Astrocyte of the cerebellum (primary cell): ENCODE results near the gene TMEM231.

Experiments used
- DNase-seq: peaks from one replicate; pipeline ENCODE4 v3.0.0-alpha.2; 2011; ENCODE audit warnings: low read depth
- H3K4me3 ChIP-seq: 2 replicates; pipeline ENCODE4 v1.5.1; 2011; ENCODE audit warnings: mild to moderate bottlenecking, low read depth, low read length, moderate library complexity
- CTCF ChIP-seq: IDR thresholded peaks from 2 replicates; pipeline ENCODE4 v1.5.1; 2012; ENCODE audit warnings: low read length, low read depth, moderate library complexity, mild to moderate bottlenecking; ENCODE audit errors: missing control alignments
- in situ Hi-C: cut with HindIII; loops from 2 replicates; pipeline ENCODE4 v1.10.0; 2017; ENCODE audit warnings: low sequenced_read_pairs

The TMEM231 gene

DNA sequence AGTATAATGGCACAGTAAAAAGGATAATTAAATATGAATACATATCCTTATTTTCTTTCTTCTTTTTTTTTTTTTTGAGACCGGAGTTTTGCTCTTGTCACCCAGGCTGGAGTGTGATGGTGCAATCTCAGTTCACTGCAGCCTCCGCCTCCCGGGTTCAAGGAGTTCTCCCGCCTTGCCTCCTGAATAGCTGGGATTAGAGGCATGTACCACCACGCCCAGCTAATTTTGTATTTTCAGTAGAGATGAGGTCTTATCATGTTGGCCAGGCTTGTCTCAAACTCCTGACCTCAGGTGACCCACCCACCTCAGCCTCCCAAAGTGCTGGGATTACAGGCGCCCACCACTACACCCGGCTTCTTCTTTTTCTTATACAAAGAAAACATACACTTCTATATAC, 22.2 kb upstream of the TMEM231 start:
- H3K4me3 ChIP-seq: no peak overlapping the region
- TF ChIP-seq CTCF: no peak
- DNase-seq: no peak
- in situ Hi-C loops: no loop called here

DNA sequence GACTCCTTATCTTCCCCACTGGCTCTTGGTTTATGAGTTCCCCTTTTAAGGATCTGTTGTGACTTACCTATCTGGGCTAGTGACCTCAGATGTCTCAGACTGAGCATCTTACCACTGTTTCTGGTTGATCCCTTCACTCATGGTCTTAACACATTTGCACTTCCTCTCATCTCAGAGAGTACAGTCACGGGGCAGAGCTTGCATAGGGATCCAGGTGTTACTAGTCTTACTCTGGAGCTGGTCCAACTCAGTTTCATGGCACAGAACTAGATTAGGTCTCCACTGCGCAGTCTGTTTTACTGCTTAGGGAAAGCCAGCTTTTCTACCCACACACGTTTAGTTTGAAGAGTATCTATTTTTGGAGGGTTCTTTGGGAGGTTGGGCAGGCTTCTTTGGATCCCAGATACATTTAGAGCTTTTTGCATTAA, 20.3 kb upstream of the TMEM231 start:
- H3K4me3 ChIP-seq: no peak overlapping the region

GRCh38 chr16:75575958-75576357, 19.9 kb upstream of the TMEM231 start:
- H3K4me3 ChIP-seq: no peak overlapping the region
- no peak for TF ChIP-seq CTCF
- DNase-seq: no peak
- in situ Hi-C loops: no loop called here

More for the DNA sequence above, 20.3 kb upstream of the TMEM231 start:
- no peak for TF ChIP-seq CTCF
- in situ Hi-C loops: no loop called here
- no peak for DNase-seq

- TF ChIP-seq CTCF: no peak
- DNase-seq: no peak
- H3K4me3 ChIP-seq: no peak overlapping the region
- in situ Hi-C loops: no loop called here
These were observed 17.9 kb upstream of the TMEM231 start for GRCh38 chr16:75573955-75574354.

DNA sequence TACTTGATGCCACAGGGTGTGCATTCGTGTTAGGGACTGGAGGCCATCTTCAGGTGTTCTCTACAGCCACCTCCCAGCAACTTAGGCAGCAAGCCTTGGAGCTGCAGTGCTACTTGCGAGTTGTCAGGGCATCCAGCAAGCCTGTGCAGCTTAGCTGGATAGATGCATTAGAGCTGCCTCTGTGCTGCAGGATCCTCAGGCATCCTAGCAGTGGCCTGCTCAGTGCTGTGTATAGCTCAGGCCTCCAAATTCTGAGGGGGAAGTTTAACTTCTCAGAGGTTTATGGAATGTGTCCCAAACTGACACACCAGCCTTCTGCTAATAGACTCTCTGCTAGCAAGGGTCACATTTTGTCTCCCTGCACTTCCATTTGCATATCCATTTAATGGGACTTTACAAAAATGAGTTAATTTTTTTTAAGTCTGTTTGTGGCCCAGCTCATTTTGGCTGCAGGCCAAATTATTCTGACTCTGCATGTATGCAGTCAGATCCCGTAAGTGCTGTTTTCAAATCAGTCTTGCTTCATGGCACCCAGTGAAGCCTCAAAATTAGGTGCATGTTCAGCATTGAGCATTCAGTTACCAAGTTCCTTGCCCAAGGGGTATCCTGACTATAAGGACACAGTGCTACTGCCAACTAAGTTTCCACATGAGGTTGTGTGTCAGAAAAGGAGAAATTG, 17.0 kb upstream of the TMEM231 start:
- no peak for DNase-seq
- no peak overlapping the region for H3K4me3 ChIP-seq
- no peak for TF ChIP-seq CTCF
- in situ Hi-C loops: no loop called here

GRCh38 chr16:75570396-75571065, 14.5 kb upstream of the TMEM231 start:
- in situ Hi-C loops: no loop called here
- no peak for DNase-seq
- no peak for TF ChIP-seq CTCF
- no peak overlapping the region for H3K4me3 ChIP-seq
